ENCODE results near the gene ICAM3.

DNA sequence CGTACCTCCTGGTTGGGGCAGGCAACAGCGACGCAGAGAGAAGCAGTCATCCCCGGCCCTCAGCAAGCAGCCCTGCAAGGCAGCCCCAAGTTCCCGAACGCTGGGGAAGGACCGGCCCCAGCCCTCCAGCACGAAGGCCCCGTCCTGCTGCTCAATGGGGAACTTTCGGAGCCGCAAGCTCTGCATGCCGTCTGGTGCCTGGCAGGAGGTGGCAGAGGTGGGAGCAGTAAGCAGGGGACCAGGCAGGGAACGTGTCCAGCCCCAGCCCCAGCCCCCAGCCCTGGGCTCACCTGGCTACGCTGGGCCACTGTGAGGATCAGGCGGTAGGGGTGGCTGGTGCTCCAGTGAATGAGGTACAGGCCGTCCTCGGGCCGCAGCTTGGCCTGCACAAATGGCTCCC, 22.8 kb upstream of the ICAM3 start:
- TF ChIP-seq, protein P1, sequence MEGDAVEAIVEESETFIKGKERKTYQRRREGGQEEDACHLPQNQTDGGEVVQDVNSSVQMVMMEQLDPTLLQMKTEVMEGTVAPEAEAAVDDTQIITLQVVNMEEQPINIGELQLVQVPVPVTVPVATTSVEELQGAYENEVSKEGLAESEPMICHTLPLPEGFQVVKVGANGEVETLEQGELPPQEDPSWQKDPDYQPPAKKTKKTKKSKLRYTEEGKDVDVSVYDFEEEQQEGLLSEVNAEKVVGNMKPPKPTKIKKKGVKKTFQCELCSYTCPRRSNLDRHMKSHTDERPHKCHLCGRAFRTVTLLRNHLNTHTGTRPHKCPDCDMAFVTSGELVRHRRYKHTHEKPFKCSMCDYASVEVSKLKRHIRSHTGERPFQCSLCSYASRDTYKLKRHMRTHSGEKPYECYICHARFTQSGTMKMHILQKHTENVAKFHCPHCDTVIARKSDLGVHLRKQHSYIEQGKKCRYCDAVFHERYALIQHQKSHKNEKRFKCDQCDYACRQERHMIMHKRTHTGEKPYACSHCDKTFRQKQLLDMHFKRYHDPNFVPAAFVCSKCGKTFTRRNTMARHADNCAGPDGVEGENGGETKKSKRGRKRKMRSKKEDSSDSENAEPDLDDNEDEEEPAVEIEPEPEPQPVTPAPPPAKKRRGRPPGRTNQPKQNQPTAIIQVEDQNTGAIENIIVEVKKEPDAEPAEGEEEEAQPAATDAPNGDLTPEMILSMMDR (conservative IDR thresholded peaks at IDR 0.05): no peak
- no peak for TF ChIP-seq ZFX (IDR thresholded peaks at IDR 0.05)
